Right lobe of liver (tissue), 4 donors: ENCODE data around the gene GIN1.

Experiments
- CTCF ChIP-seq, 4 donors: fragments of 200-600 bp in 3 of 4; fragments of 450-650 bp in 1 of 4; IDR thresholded peaks; one replicate each; pipeline versions ENCODE4 v1.5.1 to v1.8.0; 2016 to 2022; ENCODE audit warnings: antibody characterized with exemption in 4 of 4, mild to moderate bottlenecking in 2 of 4
- POLR2A ChIP-seq: fragments of 450-650 bp; IDR thresholded peaks from one replicate; pipeline ENCODE4 v1.6.1; 2017; ENCODE audit warnings: antibody characterized with exemption, mild to moderate bottlenecking
- donor health status: DM: no; HTN: no; CAD: no.
- donor health status: DM: no; HTN: no; CAD: no.
- donor health status: DM: no; HTN: yes; CAD: no.

- TF ChIP-seq CTCF (IDR thresholded peaks at IDR 0.05) = no peak
- TF ChIP-seq POLR2A = no peak
Measured at GRCh38 chr5:103066326-103066725, 53.6 kb downstream of the GIN1 start.
